NT2/D1 (cell line): Measurements from ENCODE around the gene ZNF627.

ENCODE experiments used
- DNase-seq: peaks from one replicate; pipeline ENCODE4 v3.0.0-alpha.2; 2011; ENCODE audit warnings: low read depth, low spot score
- H3K27me3 ChIP-seq: 2 replicates; pipeline ENCODE4 v1.6.0; 2011; ENCODE audit warnings: mild to moderate bottlenecking; ENCODE audit not compliant: insufficient read length, insufficient read depth
- H3K36me3 ChIP-seq: 2 replicates; pipeline ENCODE4 v1.6.1; 2011; ENCODE audit warnings: mild to moderate bottlenecking, low read length, mixed read lengths; ENCODE audit not compliant: insufficient read depth, insufficient read length
- H3K4me1 ChIP-seq: 2 replicates; pipeline ENCODE4 v1.5.1; 2011; ENCODE audit not compliant: insufficient read depth, insufficient read length
- H3K4me3 ChIP-seq: 2 replicates; pipeline ENCODE4 v1.5.1; 2011; ENCODE audit warnings: low read depth; ENCODE audit not compliant: insufficient read length
- H3K9ac ChIP-seq: 2 replicates; pipeline ENCODE4 v1.6.0; 2011; ENCODE audit warnings: low read depth; ENCODE audit not compliant: insufficient read length
- H3K9me3 ChIP-seq: 2 replicates; pipeline ENCODE4 v1.5.1; 2011; ENCODE audit warnings: mild to moderate bottlenecking, low read length; ENCODE audit not compliant: insufficient read depth
- SUZ12 ChIP-seq: IDR thresholded peaks from 2 replicates; pipeline ENCODE4 v1.6.1; 2011; ENCODE audit not compliant: insufficient read length, insufficient read depth; ENCODE audit errors: extremely low read depth
- YY1 ChIP-seq: IDR thresholded peaks from 2 replicates; pipeline ENCODE4 v1.6.1; 2011; ENCODE audit not compliant: insufficient read length, insufficient read depth
- ZNF274 ChIP-seq: IDR thresholded peaks from 2 replicates; pipeline ENCODE4 v1.6.1; 2011; ENCODE audit warnings: mild to moderate bottlenecking, low read depth, low read length

The ZNF627 gene

DNA sequence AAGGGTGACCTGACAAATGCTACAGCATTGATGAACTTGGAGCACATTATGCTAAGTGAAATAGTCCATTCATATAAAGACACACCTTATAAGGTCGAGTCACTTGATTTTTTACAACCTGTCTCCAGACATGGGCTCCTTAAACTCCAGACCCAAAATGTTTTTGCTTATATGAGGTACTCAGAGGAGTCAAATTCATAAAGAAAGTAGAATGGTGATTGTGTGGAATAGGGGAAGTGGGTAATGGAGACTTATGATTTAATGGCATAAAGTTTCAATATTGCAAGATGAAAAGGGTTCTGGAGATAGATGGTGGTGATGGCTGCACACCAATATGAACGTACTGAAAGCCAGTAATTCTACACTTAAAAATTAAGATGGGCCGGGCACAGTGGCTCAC lies 59.3 kb downstream of the ZNF627 start:
- H3K9ac ChIP-seq, result no peak overlapping the region
- no peak for DNase-seq
- H3K4me3 ChIP-seq, result no peak overlapping the region
- TF ChIP-seq YY1 (no peak), ZNF274 (no peak), SUZ12 (no peak)
- H3K27me3 ChIP-seq, result no peaks in the 10 kb centered on the region
- H3K36me3 ChIP-seq, result peaks cover 24% of the 10 kb centered on the region
- no peaks in the 10 kb centered on the region for H3K4me1 ChIP-seq
- peaks cover 25% of the 10 kb centered on the region for H3K9me3 ChIP-seq

DNA sequence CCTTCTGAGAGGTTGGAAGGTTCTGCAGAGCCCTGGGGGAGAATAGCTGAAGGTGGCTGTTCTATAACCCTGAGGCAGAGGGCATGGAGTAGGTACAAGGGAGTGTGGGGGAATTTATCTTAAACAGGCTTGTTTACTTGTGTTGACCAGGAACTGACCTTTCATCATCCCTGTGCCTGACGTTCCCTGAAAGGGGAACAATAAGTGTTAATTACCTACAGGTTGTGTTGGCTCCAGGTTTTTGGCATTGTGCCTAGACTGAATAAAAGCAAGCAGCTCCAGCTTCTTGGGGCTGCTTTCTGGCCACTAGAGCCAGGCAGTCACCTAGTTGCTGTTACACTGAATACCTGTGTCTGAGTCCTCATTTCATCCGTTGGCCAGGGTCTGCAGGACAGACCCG lies 60.0 kb downstream of the ZNF627 start:
- DNase-seq, result no peak
- no peak overlapping the region for H3K9ac ChIP-seq
- H3K4me3 ChIP-seq, result no peak overlapping the region
- peaks cover 16% of the 10 kb centered on the region for H3K36me3 ChIP-seq
- no peaks in the 10 kb centered on the region for H3K4me1 ChIP-seq
- TF ChIP-seq ZNF274, result no peak
- TF ChIP-seq SUZ12, result no peak
- TF ChIP-seq YY1, result no peak
- no peaks in the 10 kb centered on the region for H3K27me3 ChIP-seq
- peaks cover 18% of the 10 kb centered on the region for H3K9me3 ChIP-seq

DNA sequence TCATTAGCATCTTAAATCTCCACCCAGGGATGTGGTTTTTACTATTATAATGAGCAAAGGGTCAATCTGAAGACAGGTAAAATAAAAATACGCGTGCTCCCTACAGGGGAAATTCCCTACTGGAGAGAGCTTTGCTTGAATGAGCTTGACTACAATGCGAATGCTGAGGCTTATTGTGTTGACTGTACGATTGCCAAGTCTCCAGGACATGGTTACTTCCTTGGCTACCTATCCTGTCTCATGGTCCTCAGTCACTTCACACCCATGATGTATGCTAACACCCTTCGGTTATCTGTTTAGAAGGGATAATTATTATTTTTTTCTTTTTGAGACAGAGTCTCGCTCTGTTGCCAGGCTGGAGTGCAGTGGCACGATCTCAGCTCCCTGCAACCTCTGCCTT lies 61.7 kb downstream of the ZNF627 start:
- Histone ChIP-seq H3K9ac (no peak overlapping the region), H3K4me1 (no peaks in the 10 kb centered on the region), H3K27me3 (no peaks in the 10 kb centered on the region), H3K9me3 (peaks cover 3% of the 10 kb centered on the region; the same call in 1 of the 2 replicates), H3K36me3 (peaks cover 12% of the 10 kb centered on the region), H3K4me3 (no peak overlapping the region)
- DNase-seq, result no peak
- TF ChIP-seq YY1 (no peak), ZNF274 (no peak)

DNA sequence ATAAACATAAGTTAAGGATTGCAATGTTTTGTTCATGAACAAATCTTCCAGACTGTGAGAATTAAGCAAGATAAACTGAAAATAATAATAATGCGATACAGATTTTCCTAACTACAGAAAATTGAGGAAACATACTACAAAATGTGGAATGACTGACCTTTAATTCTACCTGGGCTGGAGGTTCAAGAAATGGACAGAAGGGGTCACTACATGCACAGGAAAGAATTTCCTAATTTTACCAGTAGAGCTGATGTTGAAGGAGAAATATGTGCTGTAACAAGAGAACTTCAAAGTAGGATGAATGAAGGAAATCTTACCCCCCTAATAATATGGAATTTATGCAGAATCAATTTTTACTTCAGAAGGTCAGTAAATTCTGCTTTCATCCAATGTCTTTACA lies 62.3 kb downstream of the ZNF627 start:
- Histone ChIP-seq H3K9ac (no peak overlapping the region), H3K36me3 (peaks cover 10% of the 10 kb centered on the region), H3K4me3 (no peak overlapping the region), H3K4me1 (no peaks in the 10 kb centered on the region), H3K27me3 (no peaks in the 10 kb centered on the region), H3K9me3 (peaks cover 3% of the 10 kb centered on the region; the same call in 1 of the 2 replicates)
- TF ChIP-seq ZNF274, result no peak
- TF ChIP-seq SUZ12, result no peak
- no peak for TF ChIP-seq YY1
- DNase-seq, result no peak

DNA sequence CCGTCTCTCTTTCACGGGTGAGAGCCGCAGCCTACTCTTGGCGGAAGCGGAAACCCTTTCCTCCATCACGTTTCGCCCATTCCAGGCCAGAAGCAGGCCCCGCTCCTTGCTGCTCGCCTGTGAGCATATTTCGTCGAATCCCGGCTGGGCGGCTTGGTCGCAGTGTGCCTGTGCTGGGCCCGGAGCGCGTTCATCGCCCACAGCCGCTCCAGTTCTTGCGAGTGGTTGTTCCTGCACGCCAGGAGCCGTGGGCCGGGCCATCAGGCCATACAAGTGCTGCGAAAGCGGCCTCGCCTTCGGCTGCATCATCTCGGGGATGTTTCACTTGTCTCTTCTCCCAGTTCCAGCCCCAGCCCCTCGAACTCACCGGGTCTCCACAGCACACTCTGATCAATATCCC lies 65.0 kb downstream of the ZNF627 start:
- no peak for TF ChIP-seq YY1
- TF ChIP-seq SUZ12, result no peak
- no peak for TF ChIP-seq ZNF274
- Histone ChIP-seq H3K4me1 (no peaks in the 10 kb centered on the region), H3K4me3 (no peak overlapping the region), H3K27me3 (no peaks in the 10 kb centered on the region), H3K9me3 (peaks cover 3% of the 10 kb centered on the region; the same call in 1 of the 2 replicates), H3K36me3 (no peaks in the 10 kb centered on the region), H3K9ac (no peak overlapping the region)
- DNase-seq, result no peak

DNA sequence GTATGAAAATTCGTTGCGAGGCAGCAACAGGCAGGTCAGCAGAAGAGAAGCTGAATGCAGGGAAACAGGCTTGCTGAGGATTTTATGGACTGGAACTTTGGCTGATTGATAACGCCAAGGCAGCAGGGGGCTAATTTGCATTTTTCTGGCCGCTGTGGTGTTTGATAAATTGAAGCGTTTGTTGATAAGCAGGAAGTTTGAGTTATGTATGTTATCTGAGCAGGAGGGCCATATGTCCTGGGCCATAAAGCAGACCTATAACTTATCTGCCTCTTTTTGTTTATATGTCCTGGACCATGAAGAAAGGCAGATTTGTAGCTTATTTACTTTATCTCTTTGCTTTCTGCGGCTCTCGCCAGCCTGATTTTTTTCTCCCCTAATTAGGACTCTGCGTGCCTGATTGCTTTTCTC lies 65.9 kb downstream of the ZNF627 start:
- no peak for TF ChIP-seq ZNF274
- no peak for TF ChIP-seq YY1
- TF ChIP-seq SUZ12, result no peak
- H3K9ac ChIP-seq, result no peak overlapping the region
- no peaks in the 10 kb centered on the region for H3K36me3 ChIP-seq
- H3K4me1 ChIP-seq, result no peaks in the 10 kb centered on the region
- H3K4me3 ChIP-seq, result no peak overlapping the region
- DNase-seq, result no peak
- H3K9me3 ChIP-seq, result no peaks in the 10 kb centered on the region
- H3K27me3 ChIP-seq, result no peaks in the 10 kb centered on the region
